CD14-positive monocyte (primary cell): Measurements from ENCODE around the gene MAD1L1. TPM values are rescaled to one million over a fixed set of nuclear protein-coding genes. Genes with fewer than 3 reads are reported as not detected.

Source experiments
- DNase-seq, 3 donors: peaks; one replicate each; pipeline ENCODE4 v3.0.0-alpha.2; 2011 to 2022
- H2AFZ ChIP-seq: 2 replicates; pipeline ENCODE4 v1.6.0; 2012; ENCODE audit warnings: mild to moderate bottlenecking, low read depth, low read length, inconsistent platforms; ENCODE audit not compliant: insufficient read depth, poor library complexity, severe bottlenecking
- H3K27ac ChIP-seq, 2 donors: 1 replicate in 1 of 2; 2 replicates in 1 of 2; pipeline ENCODE4 v1.5.1; 2012 to 2013; ENCODE audit warnings: low read length in 2 of 2, control low read depth in 1 of 2, inconsistent platforms in 1 of 2, low read depth in 1 of 2, mild to moderate bottlenecking in 1 of 2
- H3K27me3 ChIP-seq, 2 donors: one replicate each; pipeline versions ENCODE4 v1.6.0 to v1.6.1; 2011 to 2013; ENCODE audit warnings: low read length in 2 of 2; ENCODE audit not compliant: control insufficient read depth in 2 of 2, insufficient read depth in 2 of 2
- H3K36me3 ChIP-seq, 2 donors: replicated peaks in 1 of 2; 1 replicate in 1 of 2; 2 replicates in 1 of 2; pipeline versions ENCODE4 v1.5.1 to v1.6.1; 2012 to 2013; ENCODE audit warnings: low read length in 2 of 2, control low read depth in 1 of 2, inconsistent platforms in 1 of 2, mild to moderate bottlenecking in 1 of 2; ENCODE audit not compliant: insufficient read depth in 2 of 2, control insufficient read depth in 1 of 2
- H3K4me1 ChIP-seq, 2 donors: 1 replicate in 1 of 2; 2 replicates in 1 of 2; pipeline versions ENCODE4 v1.5.1 to v1.6.1; 2012 to 2013; ENCODE audit warnings: low read length in 2 of 2, control low read depth in 1 of 2, inconsistent platforms in 1 of 2, mild to moderate bottlenecking in 1 of 2, moderate library complexity in 1 of 2; ENCODE audit not compliant: insufficient read depth in 2 of 2, control insufficient read depth in 1 of 2
- H3K4me2 ChIP-seq: replicated peaks from 2 replicates; pipeline ENCODE3; 2012; ENCODE audit warnings: low read length, moderate library complexity, mild to moderate bottlenecking; ENCODE audit not compliant: poor library complexity, severe bottlenecking; ENCODE audit errors: extremely low read depth
- H3K4me3 ChIP-seq, 3 experiments: fragments of 200-600 bp in 1 of 3; sonication (generic) in 1 of 3; replicated peaks in 1 of 3; 1 replicate in 2 of 3; 2 replicates in 1 of 3; pipeline ENCODE4 v1.5.1; 2011 to 2013; ENCODE audit warnings: low read length in 3 of 3, mild to moderate bottlenecking in 3 of 3, control low read depth in 2 of 3, low read depth in 2 of 3, inconsistent platforms in 1 of 3, moderate library complexity in 1 of 3
- H3K79me2 ChIP-seq: 2 replicates; pipeline ENCODE4 v1.6.0; 2012; ENCODE audit warnings: mild to moderate bottlenecking, control low read depth, inconsistent platforms, low read length, moderate library complexity; ENCODE audit not compliant: insufficient read depth
- H3K9ac ChIP-seq: 2 replicates; pipeline ENCODE4 v1.6.0; 2017; ENCODE audit warnings: low read length, mild to moderate bottlenecking; ENCODE audit not compliant: insufficient read depth, poor library complexity, severe bottlenecking
- H3K9me3 ChIP-seq, 2 donors: replicated peaks in 1 of 2; 1 replicate in 1 of 2; 2 replicates in 1 of 2; pipeline versions ENCODE4 v1.5.1 to v1.6.1; 2012 to 2013; ENCODE audit warnings: low read length in 2 of 2, control low read depth in 1 of 2; ENCODE audit not compliant: control insufficient read depth in 1 of 2, insufficient read depth in 1 of 2
- H4K20me1 ChIP-seq: 2 replicates; pipeline ENCODE4 v1.6.0; 2012; ENCODE audit warnings: mild to moderate bottlenecking, low read length, control low read depth, moderate library complexity; ENCODE audit not compliant: insufficient read depth
- H3K27ac Mint-ChIP-seq, 7 donors: one replicate each; pipeline ENCODE4 v1.8.0; 2020; ENCODE audit warnings: mild to moderate bottlenecking in 7 of 7, mixed read lengths in 7 of 7, moderate library complexity in 6 of 7, inconsistent platforms in 2 of 7
- H3K27me3 Mint-ChIP-seq, 3 donors: one replicate each; pipeline ENCODE4 v1.8.0; 2021 to 2022; ENCODE audit warnings: low read depth in 3 of 3, mild to moderate bottlenecking in 3 of 3, mixed read lengths in 3 of 3, moderate library complexity in 3 of 3, inconsistent platforms in 1 of 3
- H3K36me3 Mint-ChIP-seq, 2 donors: one replicate each; pipeline ENCODE4 v1.8.0; 2020; ENCODE audit warnings: mixed read lengths in 2 of 2, inconsistent platforms in 1 of 2, mild to moderate bottlenecking in 1 of 2
- H3K4me1 Mint-ChIP-seq: one replicate; pipeline ENCODE4 v1.8.0; 2020; ENCODE audit warnings: mild to moderate bottlenecking, mixed read lengths
- H3K4me3 Mint-ChIP-seq, 2 donors: one replicate each; pipeline ENCODE4 v1.8.0; 2020; ENCODE audit warnings: mild to moderate bottlenecking in 2 of 2, mixed read lengths in 2 of 2, moderate library complexity in 1 of 2
- H3K9me3 Mint-ChIP-seq, 7 donors: one replicate each; pipeline ENCODE4 v1.8.0; 2020 to 2022; ENCODE audit warnings: mixed read lengths in 7 of 7, mild to moderate bottlenecking in 6 of 7, moderate library complexity in 6 of 7, inconsistent platforms in 2 of 7
- WGBS: methylation state at CpG from one replicate; pipeline ENCODE4 v1.1.5; 2013; ENCODE audit warnings: missing lambda C conversion rate; ENCODE audit not compliant: insufficient coverage; 5-methylcytosine and 5-hydroxymethylcytosine counted together
- intact Hi-C, 2 donors: fragments of 100-400 bp; cut with micrococcal nuclease; formaldehyde crosslinking; loops; one replicate each; pipeline versions ENCODE4 v1.15.0 to v1.15.1; 2023
- polyA plus RNA-seq, 3 donors: library from polyadenylated mRNA; depleted of rRNA in 1 of 3; unstranded in 2 of 3; stranded (reverse) in 1 of 3; fragments of 300-500 nt in 2 of 3; fragments of >200 nt in 1 of 3; fragmentation: Illumina TruSeq in 2 of 3; gene quantifications; 1 replicate in 2 of 3; 2 replicates in 1 of 3; pipeline ENCODE4 v1.2.3, GENCODE V29; 2012 to 2021
- TF ChIP-seq, protein P1 (sequence below): fragments of 200-600 bp; IDR thresholded peaks from one replicate; pipeline ENCODE4 v1.8.0; 2022; ENCODE audit warnings: antibody characterized with exemption, mild to moderate bottlenecking

The MAD1L1 gene
- polyA plus RNA-seq, 3 donors, result 22.0 to 39.4 (median 33.2) TPM

- peaks cover 0 to 2% (median 0%) of the 10 kb centered on the region in 3 donors for H3K27me3 Mint-ChIP-seq
- H3K36me3 Mint-ChIP-seq, result peaks cover 33 to 43% of the 10 kb centered on the region in 2 donors
- H3K36me3 ChIP-seq, result peaks cover 19 to 42% of the 10 kb centered on the region in 2 donors
- H3K4me3 Mint-ChIP-seq, result peak overlapping the region in 1 of 2 donors; percentile 37
- H3K4me2 ChIP-seq, result no peak overlapping the region
- peaks cover 2 to 13% (median 5%) of the 10 kb centered on the region in 7 donors for H3K9me3 Mint-ChIP-seq
- H3K27ac ChIP-seq, result no peak overlapping the region
- no peak overlapping the region for H3K4me3 ChIP-seq
- H4K20me1 ChIP-seq, result peaks cover 99% of the 10 kb centered on the region
- H3K4me1 Mint-ChIP-seq, result peaks cover 15% of the 10 kb centered on the region
- DNase-seq, result no peak
- peaks cover 11 to 18% of the 10 kb centered on the region in 2 donors for H3K9me3 ChIP-seq
- TF ChIP-seq, protein P1, sequence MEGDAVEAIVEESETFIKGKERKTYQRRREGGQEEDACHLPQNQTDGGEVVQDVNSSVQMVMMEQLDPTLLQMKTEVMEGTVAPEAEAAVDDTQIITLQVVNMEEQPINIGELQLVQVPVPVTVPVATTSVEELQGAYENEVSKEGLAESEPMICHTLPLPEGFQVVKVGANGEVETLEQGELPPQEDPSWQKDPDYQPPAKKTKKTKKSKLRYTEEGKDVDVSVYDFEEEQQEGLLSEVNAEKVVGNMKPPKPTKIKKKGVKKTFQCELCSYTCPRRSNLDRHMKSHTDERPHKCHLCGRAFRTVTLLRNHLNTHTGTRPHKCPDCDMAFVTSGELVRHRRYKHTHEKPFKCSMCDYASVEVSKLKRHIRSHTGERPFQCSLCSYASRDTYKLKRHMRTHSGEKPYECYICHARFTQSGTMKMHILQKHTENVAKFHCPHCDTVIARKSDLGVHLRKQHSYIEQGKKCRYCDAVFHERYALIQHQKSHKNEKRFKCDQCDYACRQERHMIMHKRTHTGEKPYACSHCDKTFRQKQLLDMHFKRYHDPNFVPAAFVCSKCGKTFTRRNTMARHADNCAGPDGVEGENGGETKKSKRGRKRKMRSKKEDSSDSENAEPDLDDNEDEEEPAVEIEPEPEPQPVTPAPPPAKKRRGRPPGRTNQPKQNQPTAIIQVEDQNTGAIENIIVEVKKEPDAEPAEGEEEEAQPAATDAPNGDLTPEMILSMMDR, result no peak
- intact Hi-C loops, result no loop called here
- H3K79me2 ChIP-seq, result no peaks in the 10 kb centered on the region
- H3K27ac Mint-ChIP-seq, result no peak overlapping the region
- no peaks in the 10 kb centered on the region for H3K27me3 ChIP-seq
- WGBS, result 97% methylated on average over 24 of the region's 28 CpGs
- no peak overlapping the region for H2AFZ ChIP-seq
- H3K4me1 ChIP-seq, result no peaks in the 10 kb centered on the region
- H3K9ac ChIP-seq, result no peak overlapping the region
Measured at GRCh38 chr7:1885465-1886226, 347.1 kb downstream of the MAD1L1 start.

DNA sequence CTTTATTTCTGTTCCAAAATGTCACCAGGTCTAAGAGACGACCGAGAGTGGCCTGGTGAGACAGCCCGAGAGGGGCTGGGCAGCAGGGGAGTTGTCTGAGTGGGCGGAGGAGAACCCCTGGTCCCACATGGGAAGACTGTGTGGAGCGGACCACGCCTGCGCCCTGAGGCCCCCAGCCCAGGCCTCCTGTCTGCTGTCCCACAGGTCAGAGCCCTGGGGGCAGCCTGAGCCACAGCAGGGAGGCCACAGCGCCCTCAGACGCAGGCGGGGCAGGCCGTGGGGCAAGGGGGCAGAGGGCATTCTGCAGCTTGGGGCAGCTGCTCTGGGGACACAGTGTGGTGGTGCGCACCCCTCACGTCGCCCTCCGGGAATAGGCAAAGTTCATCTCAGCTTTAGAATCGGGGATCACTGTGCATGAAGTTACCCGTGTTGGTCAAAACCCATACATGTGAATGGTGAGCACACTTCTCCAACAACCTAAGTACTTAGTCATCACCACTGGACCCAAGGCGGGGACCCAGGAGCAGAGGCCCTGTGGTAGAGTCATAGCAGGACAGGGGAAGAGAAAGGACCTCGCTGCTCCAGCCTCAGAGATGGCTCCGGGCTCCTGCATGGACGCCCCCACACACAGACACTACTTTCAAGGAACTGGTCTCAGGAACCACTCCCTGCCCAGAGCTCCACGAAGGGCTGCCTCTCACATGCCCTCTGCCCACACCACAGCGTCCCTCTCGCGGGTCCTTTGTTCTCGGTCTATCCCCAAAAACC lies 348.0 kb downstream of the MAD1L1 start:
- peaks cover 10% of the 10 kb centered on the region for H3K4me1 Mint-ChIP-seq
- no peaks in the 10 kb centered on the region for H3K27me3 ChIP-seq
- H3K9me3 ChIP-seq, result peaks cover 11 to 18% of the 10 kb centered on the region in 2 donors
- H3K4me2 ChIP-seq, result no peak overlapping the region
- H3K27me3 Mint-ChIP-seq, result peaks cover 0 to 2% (median 0%) of the 10 kb centered on the region in 3 donors
- H2AFZ ChIP-seq, result no peak overlapping the region
- peaks cover 99% of the 10 kb centered on the region for H4K20me1 ChIP-seq
- H3K4me1 ChIP-seq, result no peaks in the 10 kb centered on the region
- H3K36me3 ChIP-seq, result peaks cover 23 to 45% of the 10 kb centered on the region in 2 donors
- H3K27ac Mint-ChIP-seq, result no peak overlapping the region
- H3K36me3 Mint-ChIP-seq, result peaks cover 33 to 49% of the 10 kb centered on the region in 2 donors
- intact Hi-C loops, result no loop called here
- H3K4me3 Mint-ChIP-seq, result peak overlapping the region in 1 of 2 donors; percentile 37
- no peak overlapping the region for H3K9ac ChIP-seq
- H3K79me2 ChIP-seq, result no peaks in the 10 kb centered on the region
- H3K4me3 ChIP-seq, result no peak overlapping the region
- DNase-seq, result no peak
- WGBS, result 98% methylated on average over 18 of the region's 26 CpGs
- no peak overlapping the region for H3K27ac ChIP-seq
- TF ChIP-seq, protein P1, result no peak
- peaks cover 2 to 13% (median 5%) of the 10 kb centered on the region in 7 donors for H3K9me3 Mint-ChIP-seq
